HG02571 (cell line): ENCODE data around the gene FTSJ1.
"Not testable (repeated sequence)": the region's sequence is repeated elsewhere in the genome, so short reads cannot be mapped to it uniquely, and the experiment has no call there.

ENCODE experiments used
- ATAC-seq: cut with Tn5 transposase; IDR thresholded peaks from one replicate; pipeline ENCODE4 v1.9.1; 2021; ENCODE audit warnings: mild to moderate bottlenecking, moderate library complexity; ENCODE audit not compliant: unreplicated experiment

Gene FTSJ1, protein sequence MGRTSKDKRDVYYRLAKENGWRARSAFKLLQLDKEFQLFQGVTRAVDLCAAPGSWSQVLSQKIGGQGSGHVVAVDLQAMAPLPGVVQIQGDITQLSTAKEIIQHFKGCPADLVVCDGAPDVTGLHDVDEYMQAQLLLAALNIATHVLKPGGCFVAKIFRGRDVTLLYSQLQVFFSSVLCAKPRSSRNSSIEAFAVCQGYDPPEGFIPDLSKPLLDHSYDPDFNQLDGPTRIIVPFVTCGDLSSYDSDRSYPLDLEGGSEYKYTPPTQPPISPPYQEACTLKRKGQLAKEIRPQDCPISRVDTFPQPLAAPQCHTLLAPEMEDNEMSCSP

GRCh38 chrX:48475774-48476577 lies at the start of gene FTSJ1:
FTSJ1 (plus strand) TSS chrX:48476199; CDS start chrX:48478048, 1,849 bp downstream.
- ATAC-seq, result peak; percentile 83

DNA sequence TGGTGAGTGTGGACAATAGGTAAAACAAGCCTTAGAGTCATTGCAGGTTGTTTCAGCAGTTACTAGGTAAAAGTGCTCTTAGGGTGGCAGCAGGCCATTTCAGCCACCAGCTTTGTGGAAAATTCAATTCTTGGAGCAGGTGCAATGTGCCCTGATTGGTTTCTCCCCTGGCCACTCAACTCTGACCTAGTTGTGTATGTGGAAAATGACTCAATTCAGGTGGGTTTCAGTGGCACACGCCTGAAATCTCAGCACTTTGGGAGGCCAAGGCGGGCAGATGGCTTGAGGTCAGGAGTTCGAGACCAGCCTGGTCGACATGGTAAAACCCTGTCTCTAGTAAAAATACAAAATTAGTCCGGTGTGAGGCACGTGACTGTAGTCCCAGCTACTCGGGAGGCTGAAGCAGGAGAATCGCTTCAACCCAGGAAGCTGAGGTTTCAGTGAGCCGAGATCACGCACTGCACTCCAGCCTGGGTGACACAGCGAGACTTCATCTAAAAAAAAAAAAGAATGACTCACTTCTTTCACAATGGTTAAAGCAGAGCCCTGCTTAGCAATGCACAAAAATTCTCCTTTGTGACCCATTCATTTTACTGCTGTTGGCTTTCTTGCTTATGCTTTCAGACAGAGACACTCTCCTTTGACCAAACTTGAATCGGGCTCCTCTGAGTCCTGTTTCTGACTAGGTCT lies 48.8 kb upstream of the FTSJ1 start:
- ATAC-seq, result not testable (repeated sequence)

DNA sequence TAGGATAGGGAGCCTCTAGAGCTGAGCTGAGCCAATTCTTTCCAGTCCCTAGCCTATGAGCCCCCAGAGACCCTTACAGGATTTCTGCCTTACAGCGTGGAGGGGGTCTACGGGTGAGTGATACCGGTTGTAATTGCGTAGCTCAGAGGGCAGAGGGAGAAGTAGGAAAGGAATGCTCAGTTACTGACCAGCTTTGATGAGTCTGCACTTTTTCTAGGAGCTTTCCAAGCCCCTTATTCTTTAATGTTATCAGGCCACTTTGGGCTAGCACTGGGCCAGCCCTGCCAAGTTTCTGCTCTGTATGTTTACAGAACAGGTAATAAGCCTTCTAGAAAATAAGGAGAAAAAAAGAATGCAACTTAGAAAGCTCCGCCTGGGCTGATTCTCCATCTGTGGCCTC lies 46.4 kb upstream of the FTSJ1 start:
- not testable (repeated sequence) for ATAC-seq

DNA sequence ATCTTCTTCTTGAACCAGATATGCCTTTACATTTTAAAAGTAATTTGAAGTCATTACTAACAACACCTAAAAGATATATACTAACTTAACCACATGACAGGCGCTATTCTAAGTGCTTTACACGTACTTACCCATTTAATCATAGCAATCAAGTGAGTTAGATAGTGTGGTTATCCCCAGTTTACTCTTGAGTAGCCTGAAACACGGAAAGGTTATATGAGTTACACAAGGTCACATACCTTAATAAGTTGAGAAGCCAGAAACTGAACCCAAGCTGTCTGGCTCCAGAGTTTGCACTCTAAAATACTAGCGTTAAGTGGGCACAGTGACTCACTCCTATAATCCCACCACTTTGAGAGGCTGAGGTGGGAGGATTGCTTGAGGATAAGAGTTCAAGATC lies 45.8 kb upstream of the FTSJ1 start:
- not testable (repeated sequence) for ATAC-seq

DNA sequence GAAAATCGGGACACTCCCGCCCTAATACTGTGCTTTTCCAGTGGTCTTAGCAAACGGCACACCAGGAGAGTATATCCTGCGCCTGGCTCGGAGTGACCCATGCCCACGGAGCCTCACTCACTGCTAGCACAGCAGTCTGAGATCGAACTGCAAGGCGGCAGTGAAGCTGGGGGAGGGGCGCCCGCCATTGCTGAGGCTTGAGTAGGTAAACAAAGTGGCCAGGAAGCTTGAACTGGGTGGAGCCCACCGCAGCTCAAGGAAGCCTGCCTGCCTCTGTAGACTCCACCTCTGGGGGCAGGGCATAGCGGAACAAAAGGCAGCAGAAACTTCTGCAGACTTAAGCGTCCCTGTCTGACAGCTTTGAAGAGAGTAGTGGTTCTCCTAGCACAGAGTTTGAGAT lies 42.3 kb upstream of the FTSJ1 start:
- ATAC-seq, result not testable (repeated sequence)

- ATAC-seq, result not testable (repeated sequence)
Observed at GRCh38 chrX:48447201-48447600, 28.8 kb upstream of the FTSJ1 start.

DNA sequence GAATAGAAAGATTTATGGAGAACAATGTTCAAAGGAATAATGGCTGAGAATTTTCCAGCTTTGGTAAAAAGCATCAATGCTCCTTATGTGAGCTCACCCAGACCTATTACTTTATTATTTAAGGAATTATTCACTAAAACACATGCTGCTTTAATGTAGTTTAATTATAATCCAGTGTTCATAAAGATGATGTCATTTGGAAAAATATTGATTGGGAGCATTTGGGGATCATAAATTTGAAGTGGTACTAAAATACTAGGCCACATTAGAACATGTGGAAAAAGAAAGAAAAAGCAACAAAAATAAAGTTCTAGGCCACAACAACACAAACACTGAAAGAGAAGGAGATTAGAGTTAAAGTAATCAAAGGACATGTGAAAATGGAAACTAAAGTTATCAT lies 25.9 kb upstream of the FTSJ1 start:
- no peak for ATAC-seq

- no peak for ATAC-seq
Observed at GRCh38 chrX:48451708-48452107, 24.3 kb upstream of the FTSJ1 start.

- no peak for ATAC-seq
Observed at GRCh38 chrX:48456628-48457331, 19.2 kb upstream of the FTSJ1 start.

DNA sequence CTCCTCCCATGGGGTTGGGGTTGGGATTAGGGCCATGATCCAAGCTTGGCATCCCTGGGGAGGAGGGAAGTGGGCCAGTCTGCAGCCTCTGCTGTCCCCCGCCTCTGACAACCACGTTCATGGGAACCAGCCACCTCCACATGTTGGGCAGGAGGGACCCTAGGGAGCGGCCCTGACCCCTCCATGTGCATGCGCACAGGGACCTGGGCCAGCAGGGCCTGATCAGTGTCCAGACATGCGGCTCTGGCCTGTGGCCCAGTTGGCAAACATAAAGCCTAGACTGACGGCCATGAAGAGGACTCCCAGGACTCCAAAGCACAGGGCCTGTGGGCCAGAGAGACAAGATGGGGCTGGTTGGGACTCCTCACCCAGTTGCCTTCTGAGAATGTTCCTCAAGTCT lies 17.3 kb upstream of the FTSJ1 start:
- no peak for ATAC-seq

- ATAC-seq, result no peak
Observed at GRCh38 chrX:48459483-48459882, 16.5 kb upstream of the FTSJ1 start.

DNA sequence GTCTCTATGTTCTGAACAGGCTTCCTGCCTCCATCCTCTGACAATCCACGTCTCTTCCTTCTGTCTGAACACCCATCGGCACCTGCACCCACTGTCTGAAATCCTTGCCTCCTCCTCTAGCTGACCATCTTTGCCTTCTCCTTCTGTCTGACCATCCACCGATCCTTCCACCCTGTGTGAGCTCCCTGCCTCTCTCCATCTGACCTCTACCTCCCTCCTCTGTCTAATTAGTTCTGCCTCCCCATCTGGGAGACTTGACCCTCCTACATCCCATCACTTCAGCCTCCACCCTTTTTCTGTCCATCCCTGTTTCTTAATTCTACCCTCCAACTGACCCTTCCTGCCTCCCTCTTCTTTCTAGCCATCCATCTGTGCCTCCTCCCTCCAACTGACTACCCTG lies 16.0 kb upstream of the FTSJ1 start:
- ATAC-seq, result no peak

GRCh38 chrX:48460606-48461005 lies 15.4 kb upstream of the FTSJ1 start:
- ATAC-seq, result no peak

DNA sequence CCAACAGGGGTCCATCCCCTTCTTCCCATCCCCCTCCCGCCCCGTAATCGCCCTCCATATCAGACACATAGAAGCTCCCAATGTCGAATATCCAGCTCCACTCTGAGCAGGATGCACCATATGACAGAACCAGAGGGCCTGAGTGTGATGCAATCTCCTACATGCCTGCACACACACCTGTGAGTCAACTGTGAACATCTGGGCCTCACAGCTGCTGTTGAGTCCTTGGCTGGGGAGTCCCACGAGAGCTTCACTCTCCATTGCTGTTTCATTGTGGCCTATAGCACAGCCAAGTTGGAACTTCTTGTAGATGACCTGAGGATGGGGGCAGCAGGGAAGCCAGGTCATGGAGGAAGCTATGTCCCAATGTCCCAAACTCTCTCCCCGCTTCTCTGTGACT lies 14.2 kb upstream of the FTSJ1 start:
- no peak for ATAC-seq

DNA sequence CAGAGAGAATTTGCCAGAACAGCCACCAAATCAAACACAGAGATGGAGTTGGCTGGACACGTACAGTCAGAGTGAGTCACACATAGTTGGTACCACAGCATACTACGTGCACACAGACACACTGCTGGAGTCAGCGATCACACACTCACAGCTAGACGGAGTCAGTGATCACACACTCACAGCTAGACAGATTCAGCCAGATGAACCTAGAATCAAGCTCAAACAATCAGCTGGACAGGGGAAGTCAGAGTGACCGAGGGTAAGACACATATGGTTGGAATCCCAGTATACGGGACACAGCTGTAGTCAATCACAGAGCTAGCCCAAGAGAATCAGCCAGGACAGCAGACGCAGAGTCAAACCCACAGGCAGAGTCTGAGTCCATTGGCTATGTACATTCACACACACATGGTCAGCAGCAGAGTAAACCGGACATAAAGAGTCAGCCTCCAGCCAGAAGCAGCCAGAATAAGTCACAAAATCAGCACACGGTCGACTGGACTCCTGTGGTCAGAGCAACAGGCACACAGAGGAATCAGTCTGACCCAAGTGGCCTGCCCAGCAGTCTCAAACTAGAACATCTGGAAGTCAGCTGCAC lies 10.6 kb upstream of the FTSJ1 start:
- no peak for ATAC-seq

GRCh38 chrX:48466696-48467095 lies 9.3 kb upstream of the FTSJ1 start:
- ATAC-seq, result no peak

- no peak for ATAC-seq
Observed at GRCh38 chrX:48467281-48467761, 8.7 kb upstream of the FTSJ1 start.

GRCh38 chrX:48468247-48468671 lies 7.7 kb upstream of the FTSJ1 start:
- ATAC-seq, result no peak

DNA sequence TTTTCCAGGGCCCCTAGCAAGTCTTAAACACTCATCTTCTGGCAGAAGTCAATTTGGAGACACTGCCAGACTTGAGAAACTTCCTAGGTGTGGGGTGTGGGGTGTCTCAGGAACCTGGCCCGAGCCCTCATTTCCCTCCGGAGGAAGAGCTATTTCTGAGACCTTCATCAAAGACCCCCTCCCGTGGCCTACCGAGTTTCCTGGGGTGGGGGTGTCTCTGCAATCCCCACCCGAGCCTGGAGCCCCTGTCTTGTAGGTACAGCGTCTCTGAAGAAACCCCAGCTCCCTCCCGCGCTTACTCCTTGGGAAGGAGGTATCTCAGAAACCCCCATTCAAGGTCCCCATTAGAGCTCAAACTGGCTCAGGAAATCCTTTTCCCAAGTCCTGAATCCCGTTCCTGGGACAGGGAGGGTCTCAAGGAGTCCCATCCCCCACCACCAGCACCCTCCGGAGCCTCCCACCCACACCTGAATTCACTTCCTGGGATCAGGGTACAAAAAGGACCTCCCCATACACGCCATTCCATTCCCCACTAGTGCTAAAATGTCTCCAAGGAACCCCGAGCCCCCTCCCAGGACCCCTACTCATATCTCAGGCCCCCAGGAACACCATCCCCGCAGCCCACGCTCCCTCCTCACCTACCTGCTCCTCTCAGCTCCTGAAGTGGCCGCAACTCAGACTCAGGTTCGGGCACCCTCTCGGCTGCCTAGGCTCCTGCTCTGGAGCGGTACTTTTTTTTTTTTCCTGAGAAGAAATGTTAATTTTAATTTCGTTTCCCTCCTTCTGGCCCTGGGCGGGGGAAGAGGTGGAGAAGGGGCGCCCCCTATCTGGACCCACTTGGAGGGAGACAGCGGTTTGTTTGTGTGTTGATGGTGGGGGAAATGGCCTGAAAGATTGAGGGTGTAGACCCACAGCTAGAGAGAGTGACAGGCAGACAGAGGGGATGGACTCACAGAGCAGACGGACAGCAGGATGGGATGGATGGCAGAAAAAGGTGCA lies 7.0 kb upstream of the FTSJ1 start:
- ATAC-seq, result no peak
